ENCODE data around the gene TRAM2. TPM values are rescaled to one million over a fixed set of nuclear protein-coding genes. Genes with fewer than 3 reads are reported as not detected.

Gene TRAM2
- total RNA-seq (2021): 13.4 to 14.4 TPM (median 13.5 TPM) in 3 replicates
- percentile 71 among the genes with signal in this experiment for Bru-seq, nascent RNA
- long read RNA-seq, experiment 1, full-length matches to known transcripts: 36 of 70 reads
- long read RNA-seq, experiment 1, partial matches to known transcripts: 2 of 70 reads
- long read RNA-seq, experiment 1, other reads (novel, unspliced or antisense): 32 of 70 reads
- long read RNA-seq, experiment 2, full-length matches to known transcripts: 1 of 23 reads
- long read RNA-seq, experiment 2, partial matches to known transcripts: 1 of 23 reads
- long read RNA-seq, experiment 2, other reads (novel, unspliced or antisense): 21 of 23 reads
- long read RNA-seq, experiment 3, full-length matches to known transcripts: 1 of 1 reads
- long read RNA-seq, experiment 3, partial matches to known transcripts: 0 of 1 reads
- long read RNA-seq, experiment 3, other reads (novel, unspliced or antisense): 0 of 1 reads

- Mint-ChIP-seq H3K27ac (peak within 1 kb of the TSS; percentile 100), H3K36me3 (no peaks in the 10 kb centered on the region), H3K4me3 (peak within 1 kb of the TSS; percentile 90), H3K4me1 (peaks cover 45% of the 10 kb centered on the region), H3K9me3 (no peaks in the 10 kb centered on the region), H3K27me3 (ENCODE audit: low read depth) (peaks cover 3% of the 10 kb centered on the region; the same call in 1 of the 2 replicates)
- DNase-seq (ENCODE audit: low spot score): peak; percentile 82
- peak; percentile 71 for ATAC-seq
- ChIA-PET POLR2A (interaction anchor here (0.8 to 1.6 kb wide), 5 partner anchors 14 to 158 kb away, joined by 3 to 5 read pairs (median 3); no protein-coding TSS in a partner anchor), CTCF (interaction anchor here (1.0 to 3.2 kb wide), 17 partner anchors 9 to 156 kb away, joined by 3 to 17 read pairs (median 4); partner anchors contain the start of gene TMEM14A)
- TF ChIP-seq FOXP4 (CRISPR knock-in tag; IDR thresholded peaks at IDR 0.05) (0 out of 2 replicates have a peak, but pooled peaks have one; percentile 25), RORB (CRISPR knock-in tag; IDR thresholded peaks at IDR 0.05) (no peak), ZNF423 (CRISPR knock-in tag; IDR thresholded peaks at IDR 0.05) (peak; percentile 65), ESRRA (CRISPR knock-in tag; IDR thresholded peaks at IDR 0.05; ENCODE audit: borderline replicate concordance) (0 out of 2 replicates have a peak, but pooled peaks have one; percentile 57), STAT6 (CRISPR knock-in tag; conservative IDR thresholded peaks at IDR 0.05; ENCODE audit: low read depth) (no peak), TCF7 (CRISPR knock-in tag; IDR thresholded peaks at IDR 0.05; ENCODE audit: low read depth) (no peak), GABPB1 (CRISPR knock-in tag; IDR thresholded peaks at IDR 0.05) (peak; percentile 72), E2F1 (CRISPR knock-in tag; IDR thresholded peaks at IDR 0.05) (no peak), PREB (CRISPR knock-in tag; IDR thresholded peaks at IDR 0.05; ENCODE audit: borderline replicate concordance) (peak; percentile 46; the same call in 1 of the 2 replicates), TEAD1 (CRISPR knock-in tag; IDR thresholded peaks at IDR 0.05) (0 out of 2 replicates have a peak, but pooled peaks have one; percentile 15), AR (CRISPR knock-in tag; IDR thresholded peaks at IDR 0.05) (0 out of 2 replicates have a peak, but pooled peaks have one; percentile 37), HMGXB4 (CRISPR knock-in tag; IDR thresholded peaks at IDR 0.05) (peak; percentile 71), ZNF416 (CRISPR knock-in tag; IDR thresholded peaks at IDR 0.05) (0 out of 2 replicates have a peak, but pooled peaks have one; percentile 50), E2F5 (CRISPR knock-in tag; IDR thresholded peaks at IDR 0.05) (peak; percentile 59; the same call in 1 of the 2 replicates), MXD4 (CRISPR knock-in tag; IDR thresholded peaks at IDR 0.05; ENCODE audit: borderline replicate concordance) (no peak), USF2 (CRISPR knock-in tag; IDR thresholded peaks at IDR 0.05) (peak; percentile 8; the same call in 1 of the 2 replicates), SP1 (CRISPR knock-in tag; conservative IDR thresholded peaks at IDR 0.05) (peak; percentile 78), FOXK1 (CRISPR knock-in tag; IDR thresholded peaks at IDR 0.05) (0 out of 2 replicates have a peak, but pooled peaks have one; percentile 53), ETV6 (CRISPR knock-in tag; IDR thresholded peaks at IDR 0.05) (peak; percentile 62; the same call in 1 of the 2 replicates), KAT7 (CRISPR knock-in tag; IDR thresholded peaks at IDR 0.05; ENCODE audit: borderline replicate concordance) (0 out of 2 replicates have a peak, but pooled peaks have one; percentile 87)
Measured at GRCh38 chr6:52577022-52577777, at the start of gene TRAM2. TSS of gene TRAM2 (minus strand) at chr6:52577060. CDS start at chr6:52576915, 145 bp downstream.
